ENCODE measurements around the gene C22orf31. TPM values are rescaled to one million over a fixed set of nuclear protein-coding genes. Genes with fewer than 3 reads are reported as not detected.

C22orf31 gene
- total RNA-seq, 1 donor from 2014 or later = not detected

DNA sequence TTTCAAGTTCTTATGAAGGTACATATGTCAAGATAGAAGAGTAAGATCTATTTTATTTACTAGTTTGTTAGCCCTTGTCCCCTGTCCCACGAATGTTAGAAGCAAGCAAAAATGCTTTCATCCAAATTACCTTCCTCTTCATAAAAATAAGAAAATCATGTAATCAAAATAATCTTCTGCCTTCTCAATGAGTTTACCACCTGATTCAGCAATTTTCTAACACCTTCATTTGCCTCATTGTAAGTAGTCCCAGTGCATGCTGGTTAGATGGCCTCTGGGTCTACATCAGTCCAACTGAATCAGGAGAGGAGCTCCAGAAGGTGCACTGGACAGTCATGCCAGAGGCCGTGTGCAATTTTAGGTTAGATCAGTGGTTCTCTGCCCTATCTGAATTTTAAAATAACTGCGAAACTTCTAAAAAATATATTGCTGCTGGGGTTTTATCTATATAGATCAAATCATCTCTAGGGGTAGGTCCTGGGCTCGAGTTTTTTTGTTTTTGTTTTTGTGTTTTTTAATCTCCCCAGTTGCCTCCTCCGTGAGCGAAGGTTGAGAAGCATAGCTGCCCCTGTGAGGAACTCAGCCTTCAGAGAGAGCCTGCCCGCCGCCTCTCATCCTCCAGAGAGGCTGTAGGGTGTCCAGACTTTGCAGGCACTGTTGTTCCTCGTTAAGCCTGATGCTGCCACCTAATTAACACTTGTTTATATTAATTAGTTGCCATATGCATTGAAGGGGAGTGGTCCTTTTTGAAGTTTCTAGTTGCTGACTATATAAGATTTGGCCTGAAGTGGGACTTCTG lies 32.2 kb downstream of the C22orf31 start:
- no peak for DNase-seq (ENCODE audit: low read depth in 2 of 2)

DNA sequence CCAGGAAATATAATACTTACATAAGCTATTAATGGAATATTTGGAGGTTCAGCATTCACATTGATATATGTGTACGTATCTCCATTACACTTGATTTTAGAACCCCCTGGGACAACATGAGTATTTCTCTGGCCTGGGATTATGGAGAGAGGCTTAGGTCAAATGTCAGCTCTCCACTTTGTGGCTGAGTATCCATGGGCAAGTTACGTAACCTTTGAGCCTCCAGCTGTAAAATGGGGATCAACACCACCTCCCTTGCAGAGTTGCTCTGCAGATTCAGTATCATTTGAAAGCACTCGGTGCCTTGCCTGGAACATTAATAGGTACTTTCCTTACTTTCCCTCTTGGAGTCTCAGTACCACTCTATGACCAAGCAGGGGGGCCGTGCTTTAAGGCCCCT lies 33.2 kb downstream of the C22orf31 start:
- DNase-seq (ENCODE audit: low read depth in 2 of 2) = no peak

DNA sequence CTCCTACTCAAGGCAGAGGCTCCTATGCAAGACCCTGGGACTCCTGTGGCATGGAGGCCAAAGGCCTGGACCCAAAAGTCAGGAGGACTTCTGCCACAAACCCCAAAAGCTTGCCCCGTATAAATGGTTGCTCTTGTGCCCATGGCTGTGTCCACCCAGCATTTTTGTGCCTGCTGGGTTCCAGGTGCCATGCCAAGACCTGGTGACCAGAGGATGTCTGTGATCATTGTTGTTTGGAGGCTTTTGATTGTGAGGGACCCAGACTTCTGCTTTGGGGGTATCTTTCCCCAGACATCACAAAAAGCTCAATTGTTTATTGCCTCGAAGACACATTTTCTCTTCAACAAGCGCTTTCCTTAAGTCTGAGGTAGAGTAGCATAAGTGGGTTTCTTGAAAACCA lies 35.1 kb downstream of the C22orf31 start:
- no peak for DNase-seq (ENCODE audit: low read depth in 2 of 2)

DNA sequence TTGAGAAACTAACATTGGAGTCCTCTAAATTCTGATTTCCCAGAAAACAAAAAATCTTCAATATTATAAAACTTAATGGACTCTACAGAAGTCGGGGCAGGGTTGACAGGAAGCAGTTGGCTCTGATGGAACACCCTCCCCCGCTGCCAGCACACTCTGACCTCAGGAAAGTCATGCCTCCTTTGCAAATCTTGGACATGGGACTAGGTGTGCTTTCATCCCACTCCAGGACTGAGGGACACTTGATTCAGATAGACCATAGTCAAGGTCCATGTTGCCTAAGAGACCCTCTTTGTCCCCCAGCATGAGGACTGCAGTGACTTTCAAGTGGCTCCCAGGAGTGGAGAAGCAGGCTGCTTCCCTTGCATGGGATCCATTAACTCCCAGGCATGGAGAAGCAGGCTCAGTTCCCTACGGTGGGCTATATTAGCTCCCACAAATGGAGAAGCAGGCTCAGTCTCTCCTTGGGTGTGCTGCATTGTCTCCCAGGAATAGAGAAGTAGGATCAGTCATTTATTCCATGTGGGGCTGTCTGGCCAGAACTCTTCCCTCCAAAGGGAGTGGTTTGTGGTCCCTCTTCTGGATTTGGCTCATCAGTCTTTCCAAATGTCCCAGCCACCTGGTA lies 38.3 kb downstream of the C22orf31 start:
- DNase-seq (ENCODE audit: low read depth in 2 of 2) = no peak

DNA sequence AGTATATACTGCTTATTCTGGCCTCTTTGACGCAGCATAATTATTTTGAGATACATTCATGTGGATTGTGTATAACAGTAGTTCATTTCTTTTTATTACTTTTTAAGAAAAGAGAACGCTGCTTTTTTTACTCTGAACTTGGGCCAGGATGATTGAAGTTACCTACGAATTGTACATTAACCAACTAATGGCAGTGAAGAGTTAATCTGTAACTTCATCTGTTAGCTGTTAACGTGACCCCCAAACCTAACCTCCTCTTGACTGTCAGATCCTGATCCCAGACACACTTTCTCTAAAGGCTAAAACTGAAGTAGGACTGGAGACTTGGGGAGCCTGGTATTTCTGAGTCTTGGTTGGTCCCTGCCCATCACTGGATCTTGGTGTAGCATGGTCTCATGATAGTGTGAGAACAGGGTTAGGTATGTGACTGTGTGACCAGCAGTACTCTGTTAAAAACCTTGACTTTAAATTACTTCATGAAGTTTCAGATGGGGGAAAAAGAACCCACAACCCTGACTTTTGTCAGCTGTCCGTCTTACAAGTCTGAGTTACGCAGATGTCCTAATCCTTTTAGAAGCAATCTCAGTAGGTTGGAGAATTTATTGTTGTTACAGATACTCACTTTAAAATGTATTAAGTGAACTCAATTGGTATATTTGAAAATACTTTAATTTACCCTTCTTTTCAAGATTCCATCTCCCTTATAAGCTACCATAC lies 39.4 kb downstream of the C22orf31 start:
- no peak for DNase-seq (ENCODE audit: low read depth in 2 of 2)

DNA sequence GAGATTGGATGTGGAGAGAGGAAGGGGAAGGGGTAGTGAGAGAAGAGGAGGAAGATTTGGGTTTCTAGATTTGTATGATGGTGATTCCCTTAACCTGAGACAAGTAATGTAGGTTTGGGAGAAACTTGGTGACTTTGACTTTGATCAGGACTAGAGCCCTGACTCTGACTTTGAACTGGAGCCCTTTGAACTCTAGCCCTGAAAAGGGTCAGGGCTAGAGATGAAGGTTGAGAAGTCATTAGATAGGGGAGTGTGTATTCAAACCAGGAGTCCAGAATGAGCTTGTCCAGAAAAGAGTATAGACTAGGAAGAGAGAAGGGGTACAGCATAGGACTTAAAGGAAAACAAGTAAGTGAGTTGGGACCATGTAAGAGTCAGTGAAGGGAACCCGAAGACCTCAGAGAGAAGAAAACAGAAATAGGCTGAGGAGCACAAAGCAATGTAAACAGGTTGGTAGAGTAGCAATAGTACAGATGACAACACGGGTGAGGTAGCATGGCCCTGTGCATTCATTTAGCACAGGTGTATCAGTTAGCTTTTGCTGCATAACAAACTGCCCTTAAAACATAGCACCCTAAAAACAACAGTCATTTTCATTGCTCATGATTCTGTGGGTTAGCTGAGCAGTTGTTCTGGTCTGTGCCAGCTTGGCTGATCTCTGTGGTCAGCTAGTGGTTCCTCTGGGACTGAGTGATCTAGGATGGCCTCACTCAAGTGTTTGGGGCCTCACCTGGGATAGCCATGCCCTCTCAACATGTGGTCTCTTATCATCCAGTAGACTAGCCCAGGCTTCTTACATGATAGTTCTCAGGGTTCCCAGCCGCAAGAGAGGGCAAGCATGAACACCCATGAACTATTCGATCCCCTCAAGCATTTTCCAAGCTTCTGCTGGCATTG lies 43.1 kb downstream of the C22orf31 start:
- no peak for DNase-seq (ENCODE audit: low read depth in 2 of 2)

DNA sequence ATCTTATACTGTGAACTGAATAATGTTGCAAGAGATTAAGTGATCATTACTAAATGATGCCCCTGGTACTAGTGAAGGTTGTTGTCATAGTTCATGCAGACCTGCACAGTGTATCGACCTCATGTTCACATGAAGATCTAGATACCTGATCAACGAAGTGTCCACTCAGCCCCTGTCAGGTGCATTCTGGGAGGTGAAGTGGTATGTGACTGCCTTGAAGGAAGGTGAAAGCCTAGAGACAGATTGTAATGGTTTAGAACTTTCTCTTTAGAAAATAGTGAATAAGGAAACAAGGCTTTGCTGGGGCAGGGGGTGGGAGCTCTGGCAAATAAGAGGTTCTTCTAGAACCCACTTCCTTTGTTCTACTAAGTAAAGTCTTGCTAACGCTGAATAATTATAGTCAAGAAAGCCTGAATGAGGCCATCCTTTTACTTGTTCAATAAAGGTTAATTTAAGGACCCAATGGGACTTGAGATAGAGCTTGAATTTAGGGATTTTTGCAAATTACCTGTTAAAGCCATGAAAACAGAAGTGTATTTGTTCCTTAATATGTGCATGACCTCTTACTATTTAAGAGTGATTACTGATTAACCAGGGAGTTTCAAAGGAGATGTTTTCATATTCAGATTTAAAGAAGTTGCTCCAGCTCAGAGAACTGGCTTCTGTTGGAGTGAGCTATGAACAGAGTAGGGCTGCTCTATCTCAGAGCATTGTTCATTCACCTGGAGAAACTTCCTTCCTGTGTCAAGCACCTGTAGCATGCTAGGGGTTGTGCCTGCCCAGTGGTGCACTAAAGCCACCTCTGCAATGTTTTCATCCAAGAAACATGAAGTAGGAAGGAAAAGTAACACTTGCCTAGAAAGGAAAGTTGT lies 45.3 kb downstream of the C22orf31 start:
- no peak for DNase-seq (ENCODE audit: low read depth in 2 of 2)

DNA sequence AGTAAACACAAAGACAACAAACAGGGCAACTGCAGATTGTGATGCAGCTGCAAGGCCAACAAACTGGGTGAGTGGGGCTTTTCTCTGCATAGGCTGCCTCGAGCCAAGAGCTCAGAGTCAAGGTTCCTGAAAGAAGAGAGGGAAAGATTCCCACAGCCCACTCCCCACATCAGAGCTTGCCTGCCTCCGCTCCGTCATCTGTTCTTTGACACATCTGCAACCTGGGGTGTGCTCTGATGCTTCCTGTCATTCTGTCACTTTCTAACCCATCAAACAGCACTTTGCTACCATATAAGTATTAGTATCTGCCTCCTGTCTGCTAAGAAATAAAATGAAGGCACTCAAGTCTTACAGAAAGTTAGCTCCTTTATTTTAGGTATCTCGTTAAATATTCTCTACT lies 46.9 kb downstream of the C22orf31 start:
- DNase-seq (ENCODE audit: low read depth in 2 of 2) = no peak

DNA sequence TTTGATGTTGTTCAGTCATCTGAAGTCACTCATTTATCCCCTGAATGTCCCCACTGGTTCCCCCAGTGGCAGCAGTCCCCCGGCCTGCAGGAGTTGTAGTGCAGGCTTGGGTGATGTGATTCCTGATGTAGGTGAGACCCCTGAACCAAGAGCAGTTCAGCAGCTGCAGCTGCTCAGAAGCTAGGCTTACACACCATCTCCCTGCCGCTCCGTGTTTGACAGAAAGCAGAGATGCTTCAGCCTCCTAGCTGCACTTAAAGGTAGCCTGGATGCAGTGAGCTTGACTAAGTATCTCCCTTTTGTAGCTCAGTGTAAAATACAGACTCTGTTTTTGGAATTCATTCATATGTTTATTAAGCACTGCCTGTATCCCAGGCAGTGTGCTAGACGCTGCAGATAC lies 47.3 kb downstream of the C22orf31 start:
- no peak for DNase-seq (ENCODE audit: low read depth in 2 of 2)

DNA sequence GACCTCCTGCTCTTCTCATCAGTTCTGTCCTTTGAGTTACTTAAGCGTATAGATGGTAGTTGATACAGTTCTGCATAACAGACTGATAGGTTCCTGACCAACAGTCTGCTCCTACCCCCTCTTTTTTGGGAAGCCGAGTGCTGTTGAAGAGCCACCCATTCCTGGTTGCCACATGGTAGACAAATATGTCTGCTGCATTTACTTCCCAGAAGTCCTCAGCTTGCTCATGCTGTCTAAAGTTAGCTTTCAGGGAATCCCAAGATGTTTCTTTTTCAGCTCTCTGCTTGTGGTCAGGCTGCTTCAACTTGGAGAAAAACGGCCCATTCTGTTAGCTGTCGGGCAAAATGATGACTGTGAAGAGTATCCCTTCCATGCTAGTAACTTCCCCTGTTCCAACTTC lies 48.7 kb downstream of the C22orf31 start:
- no peak for DNase-seq (ENCODE audit: low read depth in 2 of 2)

DNA sequence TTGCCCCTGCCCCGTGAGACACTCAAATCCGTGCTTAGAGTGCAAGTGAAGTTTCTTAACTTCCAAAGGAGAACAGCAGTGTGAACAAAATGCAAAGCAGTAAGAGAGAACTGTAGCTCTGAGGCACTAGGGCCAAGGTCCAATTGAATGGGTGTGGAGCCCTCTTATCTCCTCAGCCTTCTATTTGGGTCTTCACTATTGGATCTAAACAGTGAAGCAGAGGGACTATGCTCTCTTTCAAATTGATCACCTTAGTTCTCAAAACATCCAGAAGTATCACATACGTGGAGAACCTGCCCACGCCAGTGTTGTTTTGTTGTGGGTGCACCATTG lies 49.6 kb downstream of the C22orf31 start:
- DNase-seq (ENCODE audit: low read depth in 2 of 2) = no peak

DNA sequence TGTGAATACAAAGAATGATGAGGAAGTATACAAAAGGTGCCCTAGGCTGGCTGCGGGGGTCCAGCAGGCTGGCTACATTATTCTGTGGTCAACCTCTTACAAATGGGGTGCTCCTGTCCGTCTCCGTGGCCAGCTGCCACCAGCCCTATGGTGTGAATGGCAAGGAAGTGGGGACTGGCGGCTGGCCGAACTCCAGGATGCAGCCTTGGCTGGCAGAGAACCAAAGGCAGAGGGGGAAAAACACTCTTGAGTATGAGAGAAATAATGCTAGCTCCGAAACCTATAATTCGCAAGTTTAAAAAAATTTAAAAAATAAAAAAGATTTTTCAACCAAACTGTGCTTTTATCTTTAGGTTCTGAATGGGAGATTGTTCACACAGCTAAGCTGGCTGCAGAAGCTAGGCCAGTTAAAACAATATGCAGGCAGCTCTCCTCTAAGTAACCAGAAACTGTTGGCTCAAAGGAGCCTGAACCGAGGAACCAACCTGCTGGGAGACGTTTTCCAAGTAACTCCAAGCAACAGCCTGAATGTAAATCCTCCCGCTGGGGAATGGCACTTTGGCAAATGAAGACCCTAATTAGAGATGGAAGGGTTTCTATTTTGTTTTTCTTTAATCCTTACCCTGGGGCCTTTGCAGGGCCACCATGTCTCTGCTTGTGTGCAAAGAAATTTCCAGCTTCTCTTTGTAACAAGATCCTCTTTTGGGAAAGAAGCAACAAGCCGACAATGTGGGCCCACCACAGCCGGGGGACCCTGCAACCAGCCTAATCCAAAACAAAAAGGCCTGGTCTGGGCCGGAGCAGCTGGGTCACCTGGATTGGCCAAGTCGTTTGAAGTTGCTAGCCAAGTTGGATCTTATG lies 50.2 kb downstream of the C22orf31 start:
- peak in 1 of 2 donors; percentile 29 for DNase-seq (ENCODE audit: low read depth in 2 of 2)

DNA sequence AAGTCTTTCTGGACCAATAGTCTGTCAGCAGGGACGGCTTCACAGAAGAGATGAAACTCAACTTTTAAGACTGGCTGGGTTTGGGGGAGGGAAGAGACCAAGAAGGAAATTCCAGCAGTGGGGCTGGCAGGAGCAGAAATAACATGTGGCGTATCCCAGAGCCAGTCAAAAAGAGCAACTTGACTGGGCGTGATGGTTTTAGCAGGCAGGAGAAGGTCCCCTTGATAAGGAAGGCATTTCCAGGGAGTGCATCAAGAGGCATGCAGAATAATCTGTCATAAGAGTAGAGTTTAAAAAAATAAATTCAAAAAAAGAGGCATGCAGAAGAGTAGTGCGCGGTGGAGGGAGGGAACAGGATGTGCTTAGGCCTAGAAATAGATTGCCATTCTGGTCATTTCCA lies 52.5 kb downstream of the C22orf31 start:
- no peak for DNase-seq (ENCODE audit: low read depth in 2 of 2)

Other genes with a start within 250 kb of the C22orf31 start
- 1.5 and 2.0 TPM in 2 replicates for gene ZNRF3, start 178.3 kb downstream of the C22orf31 start, total RNA-seq
- gene KREMEN1, start 11.2 kb upstream of the C22orf31 start, total RNA-seq = 0.20 and 0.22 TPM in 2 replicates
- gene EMID1, start 144.1 kb upstream of the C22orf31 start, total RNA-seq = 3.7 and 9.1 TPM in 2 replicates
- gene RHBDD3, start 206.2 kb upstream of the C22orf31 start, total RNA-seq = 13.1 and 14.1 TPM in 2 replicates
- gene EWSR1, start 206.4 kb upstream of the C22orf31 start, total RNA-seq = 115 and 137 TPM in 2 replicates
- 12.6 and 18.3 TPM in 2 replicates for gene GAS2L1, start 244.8 kb upstream of the C22orf31 start, total RNA-seq